Stimulated activated CD8-positive, alpha-beta memory T cell treated with anti-CD3 and anti-CD28 coated beads, Interleukin-15, amount 100 ng/mL, for 4 hours (primary cell): ENCODE data around the gene RPL36A.

ENCODE experiments used
- DNase-seq, 2 donors: peaks; one replicate each; pipeline ENCODE4 v3.0.0-alpha.2; 2020; ENCODE audit warnings: low read depth in 2 of 2

RPL36A gene

GRCh38 chrX:101393530-101394305, 2.9 kb downstream of the RPL36A start:
- no peak for DNase-seq

DNA sequence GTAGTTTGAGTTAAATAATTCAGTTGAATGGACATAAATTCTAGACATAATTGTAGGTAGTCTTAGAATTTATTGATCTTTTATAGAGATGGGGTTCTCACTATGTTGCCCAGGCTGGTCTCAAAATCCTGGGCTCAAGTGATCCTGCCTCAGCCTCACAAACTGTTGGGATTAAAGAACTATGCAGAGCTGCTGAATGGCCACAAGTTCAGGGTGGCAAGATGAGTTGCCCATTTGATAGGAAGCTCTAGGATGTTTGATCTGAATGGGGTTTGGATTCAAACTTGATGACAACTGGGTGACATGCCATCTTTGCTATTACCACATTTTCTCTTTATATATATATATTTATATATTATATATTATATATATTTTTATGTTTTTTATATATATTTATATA, 3.6 kb downstream of the RPL36A start:
- DNase-seq: no peak

DNA sequence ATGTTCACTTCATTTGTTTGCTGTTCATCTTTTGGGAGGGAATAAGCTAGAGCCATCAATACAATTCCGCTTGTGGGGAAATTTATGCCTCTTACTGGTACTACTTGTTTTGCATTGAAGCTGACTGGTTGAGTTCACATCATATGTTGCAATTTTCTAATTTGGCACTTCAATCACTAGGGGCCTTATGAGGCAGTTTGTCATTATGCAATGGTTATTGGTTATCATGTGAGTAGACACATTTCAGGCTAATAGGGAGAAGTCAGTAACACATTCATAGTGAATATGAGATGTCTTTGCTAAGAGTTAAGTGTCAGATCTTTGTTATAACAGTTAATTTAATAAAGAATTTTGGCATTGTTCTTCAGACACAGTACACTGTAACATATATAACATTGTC, 5.0 kb downstream of the RPL36A start:
- DNase-seq: no peak

DNA sequence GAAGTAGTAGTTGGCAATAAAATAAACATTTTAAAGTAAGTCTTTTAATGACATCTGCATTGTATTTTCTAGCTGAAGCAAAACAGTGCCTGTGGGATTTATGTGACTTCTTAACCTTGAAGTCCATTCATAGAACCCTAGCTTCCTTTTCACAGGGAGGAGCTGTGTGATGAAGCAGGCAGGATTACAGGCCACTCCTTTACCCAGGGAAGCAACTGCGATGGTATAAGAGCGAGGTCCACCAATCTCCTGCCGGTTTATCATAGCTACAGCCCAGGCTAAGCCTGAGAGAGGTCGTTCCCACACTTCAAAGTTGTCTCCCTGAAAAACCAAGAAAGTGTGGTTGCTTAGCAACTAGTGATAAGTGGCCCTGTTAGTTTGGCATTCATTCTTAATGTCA, 7.0 kb downstream of the RPL36A start:
- no peak for DNase-seq

DNA sequence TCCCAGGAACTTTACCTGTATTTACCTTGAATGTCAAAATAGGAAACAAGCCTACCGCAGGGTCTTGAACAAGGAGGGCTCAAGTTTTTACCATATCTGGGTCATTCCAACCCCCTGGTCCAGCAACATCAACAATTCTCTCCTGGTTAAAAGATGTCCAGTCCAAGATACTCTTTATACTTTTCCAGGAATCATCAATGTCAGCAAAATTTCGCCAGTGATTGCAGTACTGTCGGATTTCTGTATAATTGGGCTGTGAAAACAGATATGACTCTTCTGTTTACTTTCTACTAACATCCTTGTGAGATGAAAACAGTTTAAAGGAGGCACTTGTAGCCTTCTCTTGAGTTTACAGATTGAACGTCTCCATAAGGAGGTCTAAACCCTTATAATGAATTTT, 7.9 kb downstream of the RPL36A start:
- no peak for DNase-seq

DNA sequence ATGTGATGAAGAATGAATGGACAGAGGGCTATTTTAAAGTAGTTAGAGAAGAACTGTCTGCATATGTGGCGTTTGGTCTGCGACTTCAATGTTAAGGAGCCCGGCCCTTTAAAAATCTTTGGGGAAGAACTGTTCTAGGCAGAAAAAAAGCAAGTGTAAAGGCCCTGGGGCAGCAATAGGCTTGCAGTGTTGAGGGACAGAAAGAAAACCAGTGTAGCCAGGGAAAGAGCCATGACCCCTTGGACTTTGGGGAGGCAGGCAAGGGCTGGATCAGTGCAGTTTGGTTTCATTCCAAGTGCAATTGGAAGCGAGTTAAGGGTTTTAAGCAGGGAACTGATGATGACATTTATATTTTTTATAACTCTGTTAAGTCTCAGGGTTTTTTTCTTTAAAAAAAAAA, 9.0 kb downstream of the RPL36A start:
- no peak for DNase-seq

DNA sequence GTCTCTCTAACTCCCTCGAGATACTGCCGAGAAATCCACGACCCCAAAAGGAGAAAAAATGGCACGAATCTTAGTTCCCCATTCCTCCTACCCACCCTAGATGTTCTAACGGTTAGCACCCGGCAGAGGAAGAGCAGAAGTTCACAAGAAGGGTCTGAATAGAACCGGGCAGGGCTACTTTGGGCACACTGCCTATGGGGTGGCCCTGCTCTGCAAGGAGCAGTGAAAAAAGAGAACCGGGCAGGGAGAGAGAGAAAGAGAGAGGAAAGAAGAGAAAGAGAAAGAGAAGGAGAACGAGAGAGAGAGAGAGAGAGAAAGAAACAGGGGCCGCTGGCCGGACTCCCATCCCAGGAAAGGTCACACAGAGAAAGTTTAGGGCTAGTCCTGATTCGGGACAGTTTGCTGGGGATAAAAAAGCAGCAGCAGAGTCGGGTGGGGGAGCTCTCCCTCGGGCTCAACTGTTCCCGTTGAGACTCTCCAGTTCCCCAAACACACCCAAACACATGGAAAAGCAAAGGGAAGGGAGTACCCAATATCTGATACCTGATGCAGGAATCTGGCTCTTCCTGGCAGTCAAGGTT, 16.4 kb downstream of the RPL36A start:
- DNase-seq: no peak

DNA sequence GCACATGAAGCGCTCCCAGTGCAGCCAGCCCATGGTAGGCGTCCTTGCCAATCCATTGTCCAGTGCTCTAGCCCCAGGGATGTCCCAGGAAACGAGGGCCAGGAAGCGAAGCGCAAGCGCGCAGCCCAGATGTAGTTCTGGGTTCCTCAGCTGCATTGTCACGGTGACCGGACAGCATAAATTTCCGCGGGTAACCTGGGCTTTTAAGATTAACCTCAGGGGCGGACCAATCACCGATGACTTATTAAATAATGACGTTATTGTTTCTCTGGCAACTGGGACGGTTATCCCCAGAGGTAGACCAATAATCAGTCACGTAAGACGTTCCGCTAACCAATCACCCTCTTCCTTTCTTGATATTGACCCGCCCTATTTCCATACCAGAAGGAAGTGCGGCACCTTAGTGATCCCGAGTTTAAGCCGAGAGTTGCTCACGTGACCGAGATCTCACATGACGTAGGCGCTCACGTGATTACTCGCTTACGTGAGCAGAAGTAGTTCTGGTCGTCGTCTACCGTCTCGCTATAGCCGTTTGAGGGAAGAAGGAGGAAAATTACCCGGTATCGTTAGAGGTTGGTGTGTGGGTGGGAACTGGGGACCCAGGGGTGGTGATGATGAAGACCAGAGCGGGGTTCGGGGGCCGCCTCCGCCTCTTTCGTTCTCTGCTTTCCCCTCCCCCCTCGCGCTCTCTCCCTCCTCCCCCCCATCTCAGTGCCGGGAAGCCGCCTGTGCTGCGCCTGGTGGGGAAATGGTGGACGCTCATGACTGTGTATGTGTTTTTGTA, 17.1 kb downstream of the RPL36A start, which contains the start of the genes GLA and HNRNPH2:
Gene GLA (minus strand): TSS at position 178 of the 784 bp plus-strand sequence. CDS start 22 bp downstream, at position 156.
Gene HNRNPH2 (plus strand): TSS at position 475 of the 784 bp plus-strand sequence. CDS start 3,767 bp downstream, outside the sequence.
- DNase-seq: peak; percentile 66 to 80

GRCh38 chrX:101408532-101408841, 17.7 kb downstream of the RPL36A start:
- DNase-seq: no peak

DNA sequence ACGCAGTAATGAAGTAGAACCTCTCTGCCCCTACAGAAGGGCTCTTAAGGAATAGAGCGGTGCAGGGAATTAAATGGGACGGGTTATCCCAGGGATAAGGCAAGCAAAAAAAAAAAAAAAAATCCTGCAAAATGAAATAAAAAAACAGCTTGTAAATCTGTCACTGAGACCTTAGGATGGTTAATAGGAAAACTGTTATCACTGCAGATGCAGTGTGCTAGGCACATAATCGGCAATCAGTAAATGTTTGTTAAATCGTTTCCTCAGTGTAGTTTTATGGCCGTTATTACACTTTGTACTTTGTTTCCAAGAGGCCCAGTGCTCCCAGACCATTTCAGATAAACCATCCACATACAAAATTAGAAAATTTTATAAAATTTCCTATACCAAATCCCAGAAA, 18.2 kb downstream of the RPL36A start:
- DNase-seq: no peak

- DNase-seq: no peak
Measured at GRCh38 chrX:101410461-101410860, 19.6 kb downstream of the RPL36A start.

GRCh38 chrX:101411984-101412383, 21.2 kb downstream of the RPL36A start:
- no peak for DNase-seq

GRCh38 chrX:101415180-101416145, 24.7 kb downstream of the RPL36A start:
- DNase-seq: no peak

GRCh38 chrX:101416691-101417090, 25.9 kb downstream of the RPL36A start:
- no peak for DNase-seq

GRCh38 chrX:101417190-101417589, 26.4 kb downstream of the RPL36A start:
- DNase-seq: no peak

DNA sequence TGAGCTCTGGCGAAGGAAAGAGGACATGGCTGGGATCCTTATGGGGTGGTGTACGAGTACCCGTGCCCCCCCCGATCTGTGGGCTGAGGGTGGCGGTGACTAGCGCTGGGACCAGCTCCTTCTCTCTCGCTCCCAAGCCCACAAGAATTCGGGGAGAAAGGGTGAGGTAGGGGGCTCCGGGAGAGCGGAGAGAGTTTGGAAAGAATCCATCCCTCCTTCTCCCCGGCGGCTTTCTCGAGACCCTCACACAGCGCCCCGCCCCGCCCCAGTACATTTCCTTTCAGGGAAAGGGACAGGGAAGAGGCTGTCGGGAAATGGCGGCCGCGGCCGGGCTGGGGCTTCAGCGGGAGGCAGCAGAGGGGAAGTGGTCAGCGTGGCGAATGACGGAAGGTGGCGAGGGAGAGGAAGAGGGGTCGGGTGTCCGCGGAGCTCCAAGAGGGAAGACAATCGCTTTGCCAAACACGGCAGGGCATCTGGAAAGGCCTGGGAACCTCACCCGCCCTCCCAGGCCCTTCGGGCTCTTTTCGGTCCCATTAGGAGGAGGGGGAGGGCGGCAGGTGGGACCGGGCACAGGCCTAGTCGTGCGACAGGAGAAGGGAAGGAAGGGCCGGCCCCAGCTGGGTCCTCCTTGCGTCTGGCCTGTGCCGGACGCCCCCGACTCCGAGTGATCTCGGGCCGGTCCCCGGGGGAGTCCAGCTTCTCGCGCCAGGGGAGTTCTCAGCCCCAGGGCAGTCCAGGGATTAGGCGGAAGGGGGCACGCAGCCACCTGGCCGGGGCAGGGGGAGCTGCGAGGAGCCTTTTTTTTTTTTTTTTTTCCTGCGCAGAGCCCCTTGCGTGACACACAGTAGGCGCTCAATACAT, 27.4 kb downstream of the RPL36A start:
- no peak for DNase-seq

DNA sequence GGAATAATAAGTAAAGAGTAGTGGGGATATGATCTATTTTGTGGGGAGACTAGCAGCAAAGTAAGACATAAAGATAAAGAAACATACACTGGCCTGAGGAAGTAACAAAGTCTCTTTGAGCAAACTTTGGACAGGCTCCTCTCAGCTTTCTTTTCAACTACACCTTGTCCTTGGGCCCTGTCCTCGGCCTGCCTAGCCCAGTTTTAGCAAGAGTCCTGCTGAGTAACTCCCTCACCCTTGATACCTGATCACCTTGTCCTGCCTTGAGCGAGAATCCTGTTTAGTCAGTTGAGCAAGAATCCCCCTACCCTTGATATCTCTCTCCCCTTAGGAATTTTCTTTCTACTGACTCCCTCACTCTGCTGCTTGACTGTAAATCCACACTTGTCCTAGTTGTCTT, 28.7 kb downstream of the RPL36A start:
- DNase-seq: no peak

- no peak for DNase-seq
Measured at GRCh38 chrX:101427954-101428353, 37.1 kb downstream of the RPL36A start.

GRCh38 chrX:101429934-101430333, 39.1 kb downstream of the RPL36A start:
- no peak for DNase-seq

DNA sequence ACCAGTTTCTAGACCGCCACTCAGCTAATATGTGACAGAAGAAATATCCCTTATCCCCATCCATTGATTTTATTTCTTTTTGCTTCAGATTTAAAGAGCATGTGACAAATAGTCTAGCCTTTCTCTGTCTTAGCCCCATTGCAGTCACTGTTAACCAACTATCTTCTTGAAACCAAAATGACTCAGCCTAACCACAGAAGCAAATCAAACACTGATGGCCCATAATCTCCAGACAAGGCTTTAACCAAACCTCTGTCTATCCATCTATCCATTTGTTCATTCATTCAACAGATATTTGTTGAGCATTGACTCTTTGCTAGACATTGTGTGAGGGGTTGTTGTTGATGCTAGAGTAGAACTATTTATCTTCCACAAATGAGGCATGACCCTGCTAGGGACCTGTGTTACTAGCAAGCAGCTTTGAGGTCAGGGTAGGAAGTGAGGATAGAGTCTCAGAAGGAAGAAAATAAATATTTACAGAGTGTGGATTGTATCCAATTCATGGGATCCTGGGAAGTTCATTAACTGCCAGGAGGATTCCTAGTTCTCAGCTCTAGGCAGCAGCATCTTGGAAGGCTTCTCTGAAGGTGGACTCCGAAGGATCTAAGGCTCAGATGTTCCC, 39.8 kb downstream of the RPL36A start:
- DNase-seq: no peak
